Activated T-cell treated with anti-CD3 and anti-CD28 coated beads for 1 hour (primary cell): ENCODE results near the gene NOL4.
"Not testable (repeated sequence)": the region's sequence is repeated elsewhere in the genome, so short reads cannot be mapped to it uniquely, and the experiment has no call there.

ENCODE experiments used
- DNase-seq: peaks from one replicate; pipeline ENCODE4 v3.0.0-alpha.2; 2020; ENCODE audit warnings: low read depth

The NOL4 gene, protein sequence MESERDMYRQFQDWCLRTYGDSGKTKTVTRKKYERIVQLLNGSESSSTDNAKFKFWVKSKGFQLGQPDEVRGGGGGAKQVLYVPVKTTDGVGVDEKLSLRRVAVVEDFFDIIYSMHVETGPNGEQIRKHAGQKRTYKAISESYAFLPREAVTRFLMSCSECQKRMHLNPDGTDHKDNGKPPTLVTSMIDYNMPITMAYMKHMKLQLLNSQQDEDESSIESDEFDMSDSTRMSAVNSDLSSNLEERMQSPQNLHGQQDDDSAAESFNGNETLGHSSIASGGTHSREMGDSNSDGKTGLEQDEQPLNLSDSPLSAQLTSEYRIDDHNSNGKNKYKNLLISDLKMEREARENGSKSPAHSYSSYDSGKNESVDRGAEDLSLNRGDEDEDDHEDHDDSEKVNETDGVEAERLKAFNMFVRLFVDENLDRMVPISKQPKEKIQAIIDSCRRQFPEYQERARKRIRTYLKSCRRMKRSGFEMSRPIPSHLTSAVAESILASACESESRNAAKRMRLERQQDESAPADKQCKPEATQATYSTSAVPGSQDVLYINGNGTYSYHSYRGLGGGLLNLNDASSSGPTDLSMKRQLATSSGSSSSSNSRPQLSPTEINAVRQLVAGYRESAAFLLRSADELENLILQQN

DNA sequence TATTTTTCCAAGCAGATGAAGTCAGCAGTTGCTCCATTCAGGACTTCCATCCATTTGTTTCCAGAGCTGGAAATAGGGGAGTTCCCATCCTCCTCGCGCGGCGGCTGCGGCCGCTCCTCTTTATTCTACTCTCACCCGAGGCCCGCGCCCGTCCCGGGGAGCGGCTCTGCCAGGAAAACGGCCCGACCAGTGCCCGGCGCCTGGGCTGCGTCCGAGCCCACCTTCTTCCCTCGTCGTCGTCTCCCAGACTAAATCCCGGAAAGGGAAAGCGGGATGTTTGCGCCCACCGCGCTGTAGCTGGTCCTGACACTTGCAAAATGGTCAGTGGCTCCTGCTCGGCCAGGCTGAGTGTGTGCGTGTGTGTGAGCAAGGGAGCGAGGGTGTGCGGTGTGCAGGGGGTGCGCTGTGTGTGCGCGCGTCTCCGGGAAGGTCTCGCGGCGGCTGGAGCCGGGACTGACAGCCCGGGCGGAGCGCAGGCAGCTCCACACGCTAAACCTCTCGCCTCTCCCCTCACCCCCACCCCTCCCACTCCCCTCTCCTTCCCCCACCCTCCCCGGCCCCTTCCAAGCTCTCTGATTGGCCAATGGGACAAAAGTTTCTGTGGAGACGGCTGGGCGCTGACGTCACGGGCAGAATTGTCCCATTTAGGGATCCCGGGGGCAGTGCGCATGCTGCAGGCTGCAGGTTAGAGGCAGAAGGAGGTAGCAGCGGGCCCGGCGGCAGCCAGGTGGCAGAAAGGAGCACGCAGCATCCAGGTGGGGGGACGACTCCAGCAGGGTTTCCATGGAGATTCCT, at the start of gene NOL4:
Gene NOL4, minus strand, starts transcription at position 491 of the 795 bp plus-strand sequence. CDS start 1,660 bp downstream, outside the sequence.
- no peak for DNase-seq

DNA sequence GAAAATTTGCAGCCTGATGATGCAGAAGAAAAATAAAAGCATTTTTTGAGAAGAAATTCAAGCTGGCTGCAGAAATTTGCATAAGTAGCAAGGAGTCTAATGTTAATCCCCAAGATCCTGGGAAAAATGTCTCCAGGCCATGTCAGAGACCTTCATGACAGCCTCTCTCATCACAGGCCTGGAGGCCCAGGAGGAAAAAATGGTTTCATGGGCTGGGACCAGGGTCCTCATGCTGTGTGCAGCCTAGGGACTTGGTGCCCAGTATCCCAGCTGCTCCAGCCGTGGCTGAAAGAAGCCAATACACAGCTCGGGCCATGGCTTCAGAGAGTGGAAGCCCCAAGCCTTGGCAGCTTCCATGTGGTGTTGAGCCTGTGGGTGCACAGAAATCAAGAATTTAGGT, 41.3 kb upstream of the NOL4 start:
- not testable (repeated sequence) for DNase-seq

DNA sequence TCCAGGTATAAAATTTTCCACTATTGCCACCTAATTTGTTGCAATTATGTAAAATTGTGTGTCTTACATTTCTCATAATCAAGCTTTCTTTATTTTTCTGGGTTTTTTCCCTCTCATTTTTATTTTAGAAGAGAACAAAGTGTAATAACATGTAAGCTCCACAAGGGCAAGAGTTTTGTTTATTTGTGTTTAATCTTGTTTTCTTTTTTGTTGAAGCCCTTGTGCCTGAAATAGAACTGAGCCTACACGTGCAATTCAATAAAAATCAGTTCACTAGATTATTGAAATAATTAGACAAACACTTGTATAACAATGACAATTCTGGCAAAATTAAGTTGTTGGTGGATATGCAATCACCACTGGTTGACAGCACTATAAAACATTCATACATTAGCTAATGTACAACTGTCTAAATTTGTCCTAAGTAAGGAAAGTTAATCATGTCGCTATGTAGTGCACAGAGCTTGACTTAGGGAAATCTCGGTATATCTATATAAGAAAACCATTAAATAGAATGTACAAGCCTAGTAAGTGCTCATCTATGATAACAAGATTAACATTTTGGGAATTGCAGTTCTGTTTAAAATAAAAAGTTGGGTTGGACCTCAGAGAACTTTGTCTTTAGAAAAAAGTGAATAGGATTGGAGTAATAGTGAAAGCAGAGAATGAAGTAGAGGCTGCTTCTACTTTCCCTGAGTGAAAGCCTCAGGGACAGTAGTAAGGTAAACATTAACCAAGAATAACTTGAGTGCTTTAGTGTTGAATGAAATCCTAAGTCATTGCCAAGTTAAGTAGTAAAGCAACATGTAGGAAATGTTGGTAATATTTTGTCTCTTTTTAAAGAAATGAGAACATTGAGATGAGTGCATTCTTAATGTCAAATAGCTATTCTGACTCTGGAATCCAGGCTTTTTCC, 37.4 kb upstream of the NOL4 start:
- DNase-seq: no peak

DNA sequence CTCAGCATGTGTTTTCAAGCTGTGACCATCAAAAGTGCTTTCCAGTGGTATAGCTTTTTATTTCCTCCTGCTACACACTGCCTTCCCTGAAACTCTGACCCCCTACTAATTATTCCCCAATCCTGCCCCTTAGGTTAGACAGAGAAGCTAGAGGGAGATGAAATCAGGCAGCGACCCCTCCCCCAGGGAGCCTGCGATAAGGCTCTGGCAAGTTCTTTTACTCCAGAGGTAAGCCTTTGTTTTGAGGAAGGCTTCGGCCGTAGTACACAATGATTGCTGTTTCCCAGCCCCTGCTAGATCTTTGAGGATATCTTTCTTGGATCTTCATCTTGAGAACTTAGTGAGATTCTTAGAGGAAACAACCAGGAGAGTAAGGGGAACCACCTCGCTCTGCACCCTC, 33.5 kb upstream of the NOL4 start:
- DNase-seq: no peak

DNA sequence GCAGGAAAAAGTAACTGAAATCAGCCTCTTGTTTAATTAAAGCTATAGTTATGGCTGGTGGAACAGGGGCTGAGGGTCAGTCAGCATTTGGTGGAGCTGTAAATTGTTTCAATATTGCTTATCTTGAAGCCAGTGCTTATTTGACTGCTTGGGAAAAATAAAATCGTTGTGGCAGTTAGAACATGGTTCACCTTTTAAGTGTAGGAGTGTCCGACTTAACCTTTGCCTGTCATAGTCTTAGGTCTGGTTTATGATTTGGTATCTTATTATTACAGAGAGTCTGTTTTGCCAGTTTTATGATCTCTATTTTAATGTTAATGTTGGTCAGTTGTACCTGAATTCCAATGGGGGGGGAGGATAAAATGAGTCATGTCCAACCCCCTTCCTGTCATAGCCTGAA, 27.2 kb upstream of the NOL4 start:
- DNase-seq: no peak

DNA sequence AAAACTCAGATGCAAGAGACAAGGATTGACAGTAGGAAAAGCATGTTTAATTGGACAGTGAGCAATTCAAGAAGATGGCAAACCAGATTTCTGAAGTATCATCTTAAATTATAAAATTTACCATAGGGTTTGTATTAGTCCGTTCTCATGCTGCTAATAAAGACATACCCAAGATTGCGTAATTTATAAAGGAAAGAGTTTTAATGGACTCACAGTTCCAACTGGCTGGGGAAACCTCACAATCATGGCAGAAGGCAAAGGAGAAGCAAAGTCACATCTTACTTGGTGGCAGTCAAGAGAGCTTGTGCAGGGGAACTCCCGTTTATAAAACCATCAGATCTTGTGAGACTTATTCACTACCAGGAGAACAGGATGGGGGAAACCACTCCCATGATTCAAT, 24.0 kb upstream of the NOL4 start:
- no peak for DNase-seq

DNA sequence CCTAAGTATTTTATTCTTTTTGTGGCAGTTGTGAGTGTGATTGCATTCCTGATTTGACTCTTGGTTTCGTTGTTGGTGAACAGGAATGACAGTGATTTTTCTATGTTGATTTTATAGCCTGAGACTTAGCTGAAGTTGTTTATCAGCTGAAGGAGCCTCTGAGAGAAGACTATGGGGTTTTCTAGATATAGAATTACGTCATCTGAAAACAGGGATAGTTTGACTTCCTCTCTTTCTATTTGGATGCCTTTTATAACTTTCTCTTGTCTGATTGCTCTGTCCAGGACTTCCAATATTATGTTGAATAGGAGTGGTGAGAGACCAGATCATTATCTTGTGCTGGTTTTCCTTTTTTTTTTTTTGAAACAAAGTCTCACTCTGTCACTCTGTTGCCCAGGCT, 18.0 kb upstream of the NOL4 start:
- no peak for DNase-seq

DNA sequence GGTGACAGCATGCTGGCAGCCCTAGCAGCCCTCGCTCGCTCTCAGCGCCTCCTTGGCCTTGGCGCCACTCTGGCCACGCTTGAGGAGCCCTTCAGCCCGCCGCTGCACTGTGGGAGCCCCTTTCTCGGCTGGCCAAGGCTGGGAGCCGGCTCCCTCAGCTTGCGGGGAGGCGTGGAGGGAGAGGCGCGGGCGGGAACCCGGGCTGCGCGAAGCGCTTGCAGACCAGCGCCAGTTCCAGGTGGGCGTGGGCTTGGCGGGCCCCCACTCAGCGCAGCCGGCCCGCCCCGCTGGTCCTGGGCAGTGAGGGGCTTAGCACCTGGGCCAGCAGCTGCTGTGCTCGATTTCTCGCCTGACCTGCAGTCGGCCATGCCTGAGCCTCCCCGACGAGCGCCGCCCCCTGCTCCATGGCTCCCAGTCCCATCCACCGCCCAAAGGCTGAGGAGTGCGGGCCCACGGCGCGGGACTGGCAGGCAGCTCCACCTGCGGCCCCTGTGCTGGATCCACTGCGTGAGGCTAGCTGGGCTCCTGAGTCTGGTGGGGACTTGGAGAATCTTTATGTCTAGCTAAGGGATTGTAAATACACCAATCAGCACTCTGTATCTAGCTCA, 9.2 kb upstream of the NOL4 start:
- not testable (repeated sequence) for DNase-seq

DNA sequence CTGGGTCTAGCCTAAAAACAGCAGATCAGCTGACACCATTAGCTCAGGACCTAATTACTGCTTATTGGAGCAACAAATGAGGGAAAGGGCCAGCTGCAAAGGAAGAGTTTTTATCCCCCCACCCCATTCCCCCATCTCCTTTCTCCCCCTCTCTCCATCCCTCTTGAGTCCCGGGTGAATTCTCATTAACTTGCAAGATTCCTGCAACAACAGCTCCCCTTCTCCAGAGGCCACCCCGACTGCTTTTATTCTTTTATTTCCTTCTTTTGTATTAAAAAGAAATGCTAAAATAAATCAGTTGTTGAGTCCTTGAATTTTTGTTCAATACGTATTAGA, 473 bp upstream of the NOL4 start:
- no peak for DNase-seq

DNA sequence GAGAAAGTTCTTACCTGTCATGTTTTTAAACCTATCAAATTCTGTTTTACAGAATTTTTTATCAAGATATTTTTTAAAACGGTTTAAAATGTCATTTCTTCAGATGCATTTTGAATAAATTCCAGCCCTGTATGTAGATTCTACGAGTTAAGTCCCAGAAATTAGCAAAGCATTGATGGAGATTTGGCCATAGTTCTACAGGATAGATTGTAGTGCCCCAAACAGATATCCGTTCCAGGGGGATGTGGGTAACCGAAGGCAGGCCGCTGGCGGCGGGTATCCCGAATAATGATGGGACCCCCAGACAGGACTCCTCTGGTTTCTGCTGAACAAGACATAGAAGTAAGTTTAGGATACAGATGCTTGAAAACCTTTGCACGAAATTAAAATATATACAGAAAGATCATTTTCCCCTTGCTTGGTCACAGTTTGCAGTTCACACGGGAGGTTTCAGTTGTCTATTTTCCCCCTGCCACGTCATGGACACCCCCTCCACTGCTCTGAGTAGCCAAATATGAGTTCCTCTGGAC, 755 bp downstream of the NOL4 start:
- no peak for DNase-seq

DNA sequence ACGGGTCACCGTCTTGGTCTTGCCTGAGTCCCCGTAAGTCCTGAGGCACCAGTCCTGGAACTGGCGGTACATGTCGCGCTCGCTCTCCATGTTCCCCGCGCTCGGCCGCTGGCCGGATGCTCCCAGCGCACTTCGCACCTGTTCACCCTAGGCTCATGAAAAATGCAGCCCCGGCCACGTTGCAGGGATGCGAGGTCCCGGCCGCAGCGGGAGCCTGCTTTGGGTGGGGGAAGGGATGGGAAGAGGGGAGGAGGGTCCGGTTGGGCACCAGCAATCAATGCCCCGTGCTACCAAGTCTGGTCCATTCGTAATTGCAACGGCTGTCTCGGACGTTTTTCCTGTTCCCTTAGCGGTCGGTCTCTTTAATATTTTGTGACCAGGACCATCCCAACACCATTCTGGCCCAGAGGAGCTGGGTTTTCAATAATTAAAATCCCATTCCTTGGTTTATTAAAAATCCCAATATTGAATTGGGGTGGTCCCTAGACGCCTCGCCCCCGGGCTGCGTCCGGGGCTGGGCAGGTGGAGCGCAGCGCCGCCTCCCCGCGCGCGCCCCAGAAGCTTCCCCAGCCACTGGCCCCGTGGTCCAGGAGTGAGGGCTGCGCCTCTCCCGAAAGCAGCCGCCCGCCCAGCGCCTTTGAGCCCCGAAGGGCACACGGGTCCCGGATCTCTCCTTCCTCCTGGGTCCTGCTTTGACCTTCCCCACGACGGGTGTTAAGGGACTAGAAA, 1.4 kb downstream of the NOL4 start:
- no peak for DNase-seq

DNA sequence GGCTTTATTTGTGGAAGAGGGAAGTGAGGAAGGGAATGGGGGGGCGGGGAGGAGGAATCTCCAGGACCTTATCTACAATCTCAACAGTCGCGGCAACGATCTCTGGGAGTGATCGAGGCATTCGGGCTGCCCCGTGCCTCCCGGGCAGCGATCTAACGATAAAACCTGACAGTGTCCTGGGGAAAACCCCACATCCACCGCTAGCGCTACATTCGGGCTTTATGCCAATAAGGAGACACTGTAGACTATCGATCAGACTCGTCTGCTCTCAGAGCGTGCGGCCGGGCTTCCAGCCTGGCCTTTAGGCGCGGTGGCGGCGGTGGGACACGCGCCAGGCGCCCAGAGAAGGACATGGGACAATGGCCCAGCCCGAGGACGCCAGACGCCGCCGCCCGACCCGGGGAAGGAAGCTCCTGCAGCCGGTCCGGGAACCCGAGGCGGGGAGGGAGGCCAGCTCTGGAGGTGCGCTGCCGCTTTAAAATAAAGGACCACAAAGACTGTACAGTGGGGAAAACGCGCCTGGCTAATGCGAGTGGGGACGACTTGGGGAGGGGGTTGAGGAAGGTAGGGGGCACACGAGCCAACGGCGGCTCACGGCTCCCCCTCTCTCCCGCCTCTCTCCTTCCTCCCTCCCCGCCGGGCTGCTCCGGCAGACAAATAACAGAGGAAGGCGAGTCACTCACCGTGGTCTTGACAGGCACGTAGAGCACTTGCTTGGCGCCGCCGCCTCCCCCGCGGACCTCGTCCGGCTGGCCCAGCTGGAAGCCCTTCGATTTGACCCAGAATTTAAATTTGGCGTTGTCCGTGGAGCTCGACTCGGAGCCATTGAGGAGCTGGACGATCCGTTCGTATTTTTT, 2.2 kb downstream of the NOL4 start:
- no peak for DNase-seq

DNA sequence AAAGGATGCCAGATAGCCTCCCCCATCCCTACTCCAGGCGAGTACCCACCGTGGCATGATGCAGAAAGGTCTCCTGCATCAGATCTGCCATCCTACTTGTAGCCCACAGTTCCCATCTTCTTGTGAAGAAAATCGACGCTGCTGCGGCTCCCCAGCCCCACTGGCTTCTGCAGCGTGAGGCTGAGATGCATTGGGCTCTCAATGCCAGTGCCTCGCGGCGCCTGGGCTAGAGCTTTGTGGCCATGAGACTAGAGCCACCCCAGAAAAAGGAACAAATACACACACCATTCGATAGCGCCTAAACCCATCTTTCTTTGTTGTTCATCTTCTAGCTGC, 2.8 kb downstream of the NOL4 start:
- no peak for DNase-seq

DNA sequence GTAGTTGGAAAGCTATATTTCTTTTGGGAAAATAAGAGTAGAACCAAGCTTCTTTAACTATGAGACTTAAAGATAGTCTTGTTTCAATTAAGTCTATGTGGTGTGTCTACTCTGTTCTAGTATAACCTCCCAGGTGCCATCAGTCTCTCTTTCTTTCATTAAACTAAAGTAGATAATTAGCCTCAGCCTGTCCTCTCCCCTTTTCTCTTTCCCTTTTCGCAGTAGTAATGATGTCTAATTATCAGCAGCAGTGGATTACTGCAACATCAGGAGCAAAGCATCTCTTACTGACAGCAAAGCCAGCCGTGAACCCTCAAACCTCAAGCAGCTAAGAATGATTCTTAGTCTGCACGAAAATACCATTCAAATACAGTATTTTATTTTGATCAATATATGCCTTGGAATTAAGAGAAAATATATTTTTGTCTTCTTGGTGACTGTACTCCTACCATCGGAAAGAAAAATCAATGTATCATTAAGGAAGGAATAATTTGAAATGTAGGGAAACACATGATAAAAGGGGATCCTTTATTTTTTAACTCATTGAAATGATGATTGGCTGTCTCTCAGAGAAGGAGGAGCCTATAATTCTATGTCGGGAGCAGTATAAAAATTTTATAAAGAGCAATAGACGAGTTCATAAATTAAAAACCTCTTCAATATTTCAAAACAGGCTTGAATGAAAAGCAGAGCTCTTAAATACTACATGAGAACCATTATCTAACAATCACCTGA, 4.5 kb downstream of the NOL4 start:
- no peak for DNase-seq

DNA sequence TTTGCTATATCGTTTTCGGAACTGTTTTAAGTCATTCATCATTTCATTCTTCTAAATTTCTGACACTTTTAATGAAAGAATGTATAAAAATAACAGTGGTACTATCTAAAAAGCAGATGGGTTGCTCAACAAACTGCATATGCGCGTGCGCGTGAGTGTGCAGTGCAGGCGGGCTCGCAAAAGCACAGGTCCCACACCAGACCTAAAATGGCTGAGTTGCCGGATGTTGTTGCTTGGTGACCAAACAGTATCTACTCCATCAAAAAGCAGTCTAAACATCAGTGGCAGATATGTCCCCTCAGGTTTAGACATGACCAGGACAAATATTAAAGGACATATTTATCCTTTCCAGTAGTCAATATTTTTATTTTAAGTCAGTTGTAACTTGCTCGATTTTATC, 5.1 kb downstream of the NOL4 start:
- DNase-seq: no peak

DNA sequence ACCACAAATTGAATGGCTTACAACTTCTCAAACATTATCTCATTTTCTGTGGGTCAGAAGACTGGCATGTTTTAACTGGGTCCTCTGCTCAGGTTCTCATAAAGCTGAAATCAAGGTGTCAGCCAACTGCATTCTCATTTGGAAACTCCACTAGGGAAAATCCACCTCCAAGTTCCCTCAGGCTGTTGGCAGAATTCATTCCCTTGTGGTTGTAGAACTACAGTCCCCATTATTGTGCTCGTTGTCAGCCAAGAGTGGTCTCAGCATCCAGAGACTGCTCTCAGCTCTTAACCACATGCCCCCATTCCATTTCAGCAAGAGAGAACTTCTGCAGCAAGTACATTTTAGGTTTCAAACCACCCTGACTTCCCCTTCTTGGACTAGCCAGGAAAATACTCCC, 12.2 kb downstream of the NOL4 start:
- no peak for DNase-seq

DNA sequence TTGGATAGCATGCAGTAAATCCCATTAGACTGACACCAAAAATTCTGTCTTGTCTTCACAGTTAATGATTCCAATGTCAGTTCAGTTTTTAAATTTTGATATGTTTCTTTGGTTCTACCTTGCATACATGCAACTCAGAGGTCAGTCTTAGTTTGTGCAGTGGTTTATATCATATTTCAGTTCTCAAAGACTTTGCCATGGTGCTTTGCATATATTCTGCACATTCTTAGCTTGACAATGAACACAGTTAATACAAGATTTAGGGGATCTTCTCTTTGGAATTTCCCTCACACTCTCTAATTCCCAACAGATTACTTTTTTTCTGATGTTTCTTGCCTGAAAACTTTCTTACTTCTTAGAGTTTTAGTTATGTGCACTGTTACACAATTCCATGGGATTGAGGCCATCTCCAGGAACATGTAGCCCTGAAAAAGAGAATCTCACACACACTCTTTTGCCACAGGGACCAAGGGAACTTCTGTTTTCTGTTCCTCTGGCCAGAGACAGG, 17.3 kb downstream of the NOL4 start:
- DNase-seq: no peak

DNA sequence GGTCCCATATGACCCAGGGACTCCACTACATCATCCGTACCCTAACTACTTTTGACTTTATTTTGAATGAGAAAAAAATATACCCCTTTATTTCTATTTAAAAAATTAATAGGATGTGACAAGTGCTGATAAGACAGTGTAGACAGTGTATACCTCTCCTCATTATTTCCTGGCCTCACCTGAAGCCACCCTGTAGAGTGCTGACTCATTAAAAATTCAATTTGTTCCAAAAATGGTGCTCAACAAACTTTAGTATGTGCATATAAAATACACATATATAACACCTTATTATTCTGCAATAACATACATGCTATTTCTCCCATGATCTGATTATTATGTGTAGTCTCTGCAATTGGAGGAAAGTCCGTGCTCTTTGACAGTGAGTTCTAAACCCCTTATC, 20.8 kb downstream of the NOL4 start:
- no peak for DNase-seq

DNA sequence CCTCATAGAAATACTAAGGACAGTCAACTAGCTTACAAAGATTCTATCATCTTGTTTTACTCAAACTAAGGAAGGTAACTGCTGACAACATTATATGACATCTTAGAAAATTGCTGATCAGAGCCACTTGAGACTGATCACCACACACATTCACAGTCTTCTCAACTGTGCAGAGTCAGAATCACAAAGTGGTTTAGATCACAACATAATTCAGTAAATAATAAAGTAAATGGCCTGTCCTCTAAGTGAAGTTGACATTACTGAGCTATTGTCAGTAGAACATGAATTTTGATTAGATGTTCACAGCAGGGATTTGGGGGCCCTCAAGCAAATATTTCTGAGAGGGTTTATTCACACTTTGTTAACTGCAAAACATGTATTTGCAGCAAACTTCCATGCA, 28.5 kb downstream of the NOL4 start:
- no peak for DNase-seq
